ENCODE data around the gene CD44.

Gene CD44

GRCh38 chr11:35241531-35241930 is 102.6 kb downstream of the CD44 start:
- no peak for DNase-seq (ENCODE audit: low spot score)
- Histone ChIP-seq H3K36me3 (ENCODE audit: low read depth) (no peaks in the 10 kb centered on the region), H3K4me1 (ENCODE audit: insufficient read depth, poor library complexity, severe bottlenecking) (peaks cover 9% of the 10 kb centered on the region), H3K4me3 (ENCODE audit: severe bottlenecking) (no peak overlapping the region), H3K9me3 (ENCODE audit: severe bottlenecking) (no peaks in the 10 kb centered on the region), H3K27ac (ENCODE audit: poor library complexity, severe bottlenecking) (no peak overlapping the region), H3K27me3 (ENCODE audit: insufficient read depth, poor library complexity, severe bottlenecking) (no peaks in the 10 kb centered on the region)
- no peak for TF ChIP-seq CTCF (IDR thresholded peaks at IDR 0.05; ENCODE audit: poor library complexity, severe bottlenecking)
- no peak for ATAC-seq (ENCODE audit: low read depth)

GRCh38 chr11:35242412-35243242 is 103.7 kb downstream of the CD44 start:
- Histone ChIP-seq H3K9me3 (ENCODE audit: severe bottlenecking) (no peaks in the 10 kb centered on the region), H3K4me3 (ENCODE audit: severe bottlenecking) (no peak overlapping the region), H3K36me3 (ENCODE audit: low read depth) (no peaks in the 10 kb centered on the region), H3K27ac (ENCODE audit: poor library complexity, severe bottlenecking) (no peak overlapping the region), H3K4me1 (ENCODE audit: insufficient read depth, poor library complexity, severe bottlenecking) (no peaks in the 10 kb centered on the region), H3K27me3 (ENCODE audit: insufficient read depth, poor library complexity, severe bottlenecking) (no peaks in the 10 kb centered on the region)
- DNase-seq (ENCODE audit: low spot score) (no peak), ATAC-seq (ENCODE audit: low read depth) (no peak)
- TF ChIP-seq CTCF (IDR thresholded peaks at IDR 0.05; ENCODE audit: poor library complexity, severe bottlenecking) = no peak

GRCh38 chr11:35243774-35244173 is 104.8 kb downstream of the CD44 start:
- Histone ChIP-seq H3K4me1 (ENCODE audit: insufficient read depth, poor library complexity, severe bottlenecking) (no peaks in the 10 kb centered on the region), H3K27me3 (ENCODE audit: insufficient read depth, poor library complexity, severe bottlenecking) (no peaks in the 10 kb centered on the region), H3K36me3 (ENCODE audit: low read depth) (no peaks in the 10 kb centered on the region), H3K9me3 (ENCODE audit: severe bottlenecking) (no peaks in the 10 kb centered on the region), H3K4me3 (ENCODE audit: severe bottlenecking) (no peak overlapping the region), H3K27ac (ENCODE audit: poor library complexity, severe bottlenecking) (no peak overlapping the region)
- TF ChIP-seq CTCF (IDR thresholded peaks at IDR 0.05; ENCODE audit: poor library complexity, severe bottlenecking) = no peak
- no peak for DNase-seq (ENCODE audit: low spot score)
- no peak for ATAC-seq (ENCODE audit: low read depth)

- H3K9me3 ChIP-seq (ENCODE audit: severe bottlenecking) = no peaks in the 10 kb centered on the region
- no peak for ATAC-seq (ENCODE audit: low read depth)
- DNase-seq (ENCODE audit: low spot score) = no peak
- H3K4me3 ChIP-seq (ENCODE audit: severe bottlenecking) = no peak overlapping the region
- H3K4me1 ChIP-seq (ENCODE audit: insufficient read depth, poor library complexity, severe bottlenecking) = no peaks in the 10 kb centered on the region
- H3K27me3 ChIP-seq (ENCODE audit: insufficient read depth, poor library complexity, severe bottlenecking) = no peaks in the 10 kb centered on the region
- no peaks in the 10 kb centered on the region for H3K36me3 ChIP-seq (ENCODE audit: low read depth)
- no peak for TF ChIP-seq CTCF (IDR thresholded peaks at IDR 0.05; ENCODE audit: poor library complexity, severe bottlenecking)
- H3K27ac ChIP-seq (ENCODE audit: poor library complexity, severe bottlenecking) = no peak overlapping the region
Observed at GRCh38 chr11:35245056-35245455, 106.1 kb downstream of the CD44 start.

GRCh38 chr11:35245786-35246185 is 106.8 kb downstream of the CD44 start:
- Histone ChIP-seq H3K4me3 (ENCODE audit: severe bottlenecking) (no peak overlapping the region), H3K27me3 (ENCODE audit: insufficient read depth, poor library complexity, severe bottlenecking) (no peaks in the 10 kb centered on the region), H3K4me1 (ENCODE audit: insufficient read depth, poor library complexity, severe bottlenecking) (no peaks in the 10 kb centered on the region), H3K36me3 (ENCODE audit: low read depth) (no peaks in the 10 kb centered on the region), H3K27ac (ENCODE audit: poor library complexity, severe bottlenecking) (no peak overlapping the region), H3K9me3 (ENCODE audit: severe bottlenecking) (no peaks in the 10 kb centered on the region)
- TF ChIP-seq CTCF (IDR thresholded peaks at IDR 0.05; ENCODE audit: poor library complexity, severe bottlenecking) = no peak
- DNase-seq (ENCODE audit: low spot score) (no peak), ATAC-seq (ENCODE audit: low read depth) (no peak)

Measured in RWPE2 (cell line).